ENCODE measurements around the gene PPP2R1B.

The PPP2R1B gene

DNA sequence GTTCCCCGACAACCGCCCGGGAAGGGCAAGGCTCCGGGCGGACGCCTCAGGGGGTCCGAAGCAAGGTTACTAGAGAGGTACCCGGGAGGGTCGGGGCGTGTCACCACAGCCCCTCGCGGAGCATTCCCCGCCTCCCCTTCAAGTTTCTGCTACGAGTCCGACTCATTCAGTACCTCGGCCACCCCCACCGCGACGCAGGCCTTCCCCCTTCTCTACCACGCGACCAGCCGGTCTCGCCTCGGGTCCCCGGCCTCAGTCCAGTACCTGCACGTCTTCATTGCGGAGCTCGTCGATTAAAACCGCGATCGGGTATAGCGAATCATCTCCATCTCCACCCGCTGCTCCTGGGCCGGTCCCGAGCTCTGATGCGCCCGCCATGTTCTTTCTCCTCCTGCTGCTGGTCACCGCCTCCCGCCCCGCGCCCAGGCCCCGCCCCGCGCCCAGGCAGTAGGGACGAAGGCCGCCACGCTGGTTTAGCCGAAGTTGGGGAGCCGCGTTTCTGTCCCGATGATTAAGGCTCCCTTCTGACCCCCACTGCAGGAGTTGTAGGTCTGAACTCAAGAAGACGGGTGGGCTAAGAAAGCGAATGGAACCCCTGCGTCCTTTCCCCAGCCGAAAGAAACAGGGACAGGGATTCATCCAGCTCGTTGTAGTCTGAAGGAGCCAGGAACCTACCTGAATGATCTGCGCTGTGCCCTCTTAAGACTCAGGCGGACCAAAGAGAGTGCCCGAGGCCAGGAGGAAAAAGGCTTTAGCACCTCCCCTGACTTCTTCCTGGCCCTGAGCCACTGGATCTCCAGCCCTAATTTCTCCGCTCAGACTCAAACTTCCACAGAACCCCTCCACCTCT lies at the start of gene PPP2R1B:
PPP2R1B (minus strand) TSS at position 406 of the 850 bp plus-strand sequence; CDS start at position 378, 28 bp downstream.
- Mint-ChIP-seq H3K36me3 (ENCODE audit: low read depth) (peaks cover 38% of the 10 kb centered on the region), H3K4me1 (ENCODE audit: low read depth) (peaks cover 31% of the 10 kb centered on the region), H3K27me3 (no peaks in the 10 kb centered on the region), H3K27ac (peak within 1 kb of the TSS; percentile 97), H3K4me3 (peak within 1 kb of the TSS; percentile 99), H3K9me3 (no peaks in the 10 kb centered on the region)

DNA sequence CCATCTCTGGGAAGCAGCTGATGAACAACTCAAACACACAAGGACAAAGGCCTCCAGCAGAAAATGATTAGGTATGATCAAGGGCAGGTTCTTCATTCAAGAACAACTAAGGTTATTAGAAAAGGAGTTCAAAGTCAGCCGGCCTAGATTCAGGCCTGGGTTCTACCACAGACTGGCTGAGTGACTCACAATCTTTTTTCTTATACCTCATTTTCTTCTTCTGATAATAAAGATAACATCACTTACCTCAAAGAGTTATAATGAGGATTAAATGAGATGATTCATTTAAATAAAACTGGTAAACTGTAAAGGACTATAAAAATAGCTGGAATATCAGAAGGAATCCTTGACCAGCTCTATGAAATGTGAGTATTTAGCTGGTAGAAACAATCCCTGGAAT lies 49.3 kb upstream of the PPP2R1B start:
- H3K36me3 Mint-ChIP-seq (ENCODE audit: low read depth), result peaks cover 25% of the 10 kb centered on the region
- no peaks in the 10 kb centered on the region for H3K27me3 Mint-ChIP-seq
- no peak overlapping the region for H3K27ac Mint-ChIP-seq
- H3K9me3 Mint-ChIP-seq, result no peaks in the 10 kb centered on the region
- H3K4me3 Mint-ChIP-seq, result no peak overlapping the region
- H3K4me1 Mint-ChIP-seq (ENCODE audit: low read depth), result no peaks in the 10 kb centered on the region

DNA sequence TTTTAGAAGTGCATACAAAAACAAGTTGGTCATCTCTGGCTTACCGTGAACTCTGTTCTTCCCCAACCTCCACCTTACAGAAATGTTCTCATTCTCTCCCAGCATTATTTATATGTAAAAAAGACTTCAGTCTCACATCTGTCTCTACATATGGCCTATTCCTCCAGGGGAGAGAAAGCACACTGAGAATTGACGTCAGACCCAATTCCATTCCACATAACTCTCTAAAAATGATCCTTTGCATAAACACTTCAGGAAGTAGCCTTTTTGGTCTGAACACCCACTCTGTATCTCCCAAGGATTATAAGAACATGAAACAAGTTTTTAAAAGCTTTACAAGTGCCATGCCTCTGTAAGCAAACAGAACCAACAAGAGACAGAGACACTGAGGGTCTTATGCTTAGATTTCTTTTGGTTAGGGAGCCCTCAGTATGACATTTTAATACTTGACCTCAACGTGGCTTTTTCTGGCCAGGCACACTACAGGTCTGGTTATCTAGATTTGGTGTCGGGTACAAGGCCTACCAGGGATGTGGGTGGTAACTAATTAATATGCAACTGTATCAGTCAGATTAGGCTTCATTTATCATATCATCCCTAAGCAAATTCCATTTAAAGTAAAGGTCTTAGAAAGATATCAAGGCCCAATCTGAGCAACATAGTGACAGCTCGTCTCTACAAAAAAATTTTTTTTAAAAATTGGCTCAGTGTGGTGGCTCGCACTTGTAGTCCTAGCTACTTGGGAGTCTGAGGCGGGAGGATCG lies 48.5 kb upstream of the PPP2R1B start:
- H3K9me3 Mint-ChIP-seq, result no peaks in the 10 kb centered on the region
- no peaks in the 10 kb centered on the region for H3K27me3 Mint-ChIP-seq
- H3K36me3 Mint-ChIP-seq (ENCODE audit: low read depth), result peaks cover 25% of the 10 kb centered on the region
- H3K4me1 Mint-ChIP-seq (ENCODE audit: low read depth), result no peaks in the 10 kb centered on the region
- no peak overlapping the region for H3K27ac Mint-ChIP-seq
- no peak overlapping the region for H3K4me3 Mint-ChIP-seq

- no peaks in the 10 kb centered on the region for H3K4me1 Mint-ChIP-seq (ENCODE audit: low read depth)
- H3K9me3 Mint-ChIP-seq, result no peaks in the 10 kb centered on the region
- H3K36me3 Mint-ChIP-seq (ENCODE audit: low read depth), result peaks cover 22% of the 10 kb centered on the region
- no peak overlapping the region for H3K4me3 Mint-ChIP-seq
- H3K27ac Mint-ChIP-seq, result no peak overlapping the region
- no peaks in the 10 kb centered on the region for H3K27me3 Mint-ChIP-seq
Measured at GRCh38 chr11:111814106-111814505, 47.9 kb upstream of the PPP2R1B start.

- Mint-ChIP-seq H3K4me3 (no peak overlapping the region), H3K27ac (no peak overlapping the region), H3K36me3 (ENCODE audit: low read depth) (peaks cover 31% of the 10 kb centered on the region), H3K9me3 (no peaks in the 10 kb centered on the region), H3K27me3 (no peaks in the 10 kb centered on the region), H3K4me1 (ENCODE audit: low read depth) (no peaks in the 10 kb centered on the region)
Measured at GRCh38 chr11:111812211-111812610, 46.0 kb upstream of the PPP2R1B start.

DNA sequence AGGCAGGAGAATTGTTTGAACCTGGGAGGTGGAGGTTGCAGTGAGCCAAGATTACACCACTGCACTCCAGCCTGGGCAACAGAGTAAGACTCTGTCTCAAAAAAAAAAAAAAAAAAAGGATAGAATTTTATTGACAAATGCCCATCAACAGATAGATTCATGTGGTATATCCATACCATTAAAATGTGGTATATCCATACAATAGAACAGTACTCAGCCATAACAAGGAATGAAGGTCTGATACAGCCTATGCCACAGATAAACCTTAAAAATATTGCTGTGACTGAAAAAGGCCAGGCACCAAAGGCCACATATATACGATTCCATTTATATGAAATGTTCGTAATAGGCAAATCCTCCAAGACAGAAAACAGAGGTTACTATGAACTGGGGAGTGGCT lies 45.3 kb upstream of the PPP2R1B start:
- Mint-ChIP-seq H3K27ac (no peak overlapping the region), H3K27me3 (no peaks in the 10 kb centered on the region), H3K4me1 (ENCODE audit: low read depth) (no peaks in the 10 kb centered on the region), H3K9me3 (no peaks in the 10 kb centered on the region), H3K36me3 (ENCODE audit: low read depth) (peaks cover 34% of the 10 kb centered on the region), H3K4me3 (no peak overlapping the region)

- peaks cover 50% of the 10 kb centered on the region for H3K36me3 Mint-ChIP-seq (ENCODE audit: low read depth)
- H3K9me3 Mint-ChIP-seq, result no peaks in the 10 kb centered on the region
- no peak overlapping the region for H3K27ac Mint-ChIP-seq
- no peaks in the 10 kb centered on the region for H3K4me1 Mint-ChIP-seq (ENCODE audit: low read depth)
- no peaks in the 10 kb centered on the region for H3K27me3 Mint-ChIP-seq
- no peak overlapping the region for H3K4me3 Mint-ChIP-seq
Measured at GRCh38 chr11:111808834-111809233, 42.6 kb upstream of the PPP2R1B start.

- H3K36me3 Mint-ChIP-seq (ENCODE audit: low read depth), result peaks cover 49% of the 10 kb centered on the region
- H3K4me3 Mint-ChIP-seq, result no peak overlapping the region
- H3K27me3 Mint-ChIP-seq, result no peaks in the 10 kb centered on the region
- H3K27ac Mint-ChIP-seq, result no peak overlapping the region
- H3K4me1 Mint-ChIP-seq (ENCODE audit: low read depth), result no peaks in the 10 kb centered on the region
- no peaks in the 10 kb centered on the region for H3K9me3 Mint-ChIP-seq
Measured at GRCh38 chr11:111808063-111808588, 41.9 kb upstream of the PPP2R1B start.

DNA sequence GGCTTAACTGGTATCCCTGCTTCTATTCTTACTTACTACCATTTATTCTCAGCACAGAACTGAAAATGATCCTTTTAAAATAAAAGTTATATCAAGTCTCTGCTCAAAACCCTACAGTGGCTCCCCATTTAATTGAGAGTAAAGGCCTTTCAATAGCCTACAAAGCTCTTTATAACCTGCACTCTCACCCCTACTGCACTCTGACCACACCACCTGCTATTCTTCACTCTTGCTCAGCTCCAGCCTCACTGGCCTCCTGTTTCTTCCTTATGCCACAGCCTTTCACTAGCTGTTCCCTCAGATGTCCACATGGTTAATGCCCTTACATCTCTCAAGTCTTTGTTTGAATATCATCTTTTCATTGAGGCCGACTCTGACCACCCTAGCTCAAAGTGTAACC lies 40.9 kb upstream of the PPP2R1B start:
- no peak overlapping the region for H3K4me3 Mint-ChIP-seq
- peaks cover 53% of the 10 kb centered on the region for H3K36me3 Mint-ChIP-seq (ENCODE audit: low read depth)
- H3K4me1 Mint-ChIP-seq (ENCODE audit: low read depth), result no peaks in the 10 kb centered on the region
- H3K27ac Mint-ChIP-seq, result no peak overlapping the region
- H3K9me3 Mint-ChIP-seq, result no peaks in the 10 kb centered on the region
- H3K27me3 Mint-ChIP-seq, result no peaks in the 10 kb centered on the region

DNA sequence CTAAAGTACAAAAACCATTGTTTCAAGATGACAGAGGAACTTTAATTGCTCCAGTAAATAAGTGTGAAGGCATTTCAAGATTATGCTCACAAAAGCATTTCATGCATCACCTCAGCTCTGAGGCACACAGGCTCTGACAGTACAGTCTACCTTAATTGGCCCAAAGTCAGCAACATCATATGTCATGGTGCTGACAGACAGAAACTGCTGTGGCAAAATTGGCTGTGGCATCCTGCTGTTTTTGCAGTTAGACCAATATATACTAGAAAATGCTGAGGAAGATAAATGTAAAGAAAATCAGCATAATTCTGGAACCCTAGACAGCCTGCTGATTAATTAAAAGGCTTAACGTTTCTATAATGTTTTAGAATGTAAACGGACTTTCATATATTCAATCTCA lies 34.9 kb upstream of the PPP2R1B start:
- H3K4me3 Mint-ChIP-seq, result no peak overlapping the region
- no peak overlapping the region for H3K27ac Mint-ChIP-seq
- peaks cover 7% of the 10 kb centered on the region for H3K4me1 Mint-ChIP-seq (ENCODE audit: low read depth)
- no peaks in the 10 kb centered on the region for H3K27me3 Mint-ChIP-seq
- H3K9me3 Mint-ChIP-seq, result no peaks in the 10 kb centered on the region
- H3K36me3 Mint-ChIP-seq (ENCODE audit: low read depth), result peaks cover 79% of the 10 kb centered on the region

GRCh38 chr11:111798279-111798678 lies 32.1 kb upstream of the PPP2R1B start:
- H3K27me3 Mint-ChIP-seq, result no peaks in the 10 kb centered on the region
- H3K36me3 Mint-ChIP-seq (ENCODE audit: low read depth), result peaks cover 62% of the 10 kb centered on the region
- H3K4me1 Mint-ChIP-seq (ENCODE audit: low read depth), result peaks cover 7% of the 10 kb centered on the region
- no peaks in the 10 kb centered on the region for H3K9me3 Mint-ChIP-seq
- H3K27ac Mint-ChIP-seq, result no peak overlapping the region
- no peak overlapping the region for H3K4me3 Mint-ChIP-seq

- no peak overlapping the region for H3K27ac Mint-ChIP-seq
- H3K36me3 Mint-ChIP-seq (ENCODE audit: low read depth), result peaks cover 58% of the 10 kb centered on the region
- no peaks in the 10 kb centered on the region for H3K9me3 Mint-ChIP-seq
Measured at GRCh38 chr11:111797145-111797581, 31.0 kb upstream of the PPP2R1B start.

DNA sequence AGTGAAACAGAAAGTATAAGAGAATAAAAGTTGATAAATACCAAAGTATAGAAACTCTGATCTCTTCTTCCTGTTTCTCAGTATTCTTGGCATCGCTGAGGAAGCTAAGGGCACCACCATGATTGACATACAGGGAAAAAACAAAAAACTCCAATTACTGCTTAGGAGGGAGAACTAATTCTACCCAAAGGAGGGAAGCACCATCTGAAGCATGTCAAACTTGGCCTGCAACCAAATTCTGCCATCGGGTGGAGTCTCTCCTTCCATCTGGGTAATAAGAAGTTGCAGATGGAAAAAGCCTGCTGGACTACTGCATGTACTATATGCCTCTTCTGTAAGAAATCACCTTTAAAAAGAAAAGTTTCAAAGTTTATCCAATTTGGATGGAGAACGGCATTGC lies 30.5 kb upstream of the PPP2R1B start:
- peaks cover 7% of the 10 kb centered on the region for H3K4me1 Mint-ChIP-seq (ENCODE audit: low read depth)
- H3K27ac Mint-ChIP-seq, result no peak overlapping the region
- no peaks in the 10 kb centered on the region for H3K27me3 Mint-ChIP-seq
- H3K9me3 Mint-ChIP-seq, result no peaks in the 10 kb centered on the region
- H3K36me3 Mint-ChIP-seq (ENCODE audit: low read depth), result peaks cover 56% of the 10 kb centered on the region
- no peak overlapping the region for H3K4me3 Mint-ChIP-seq

More at GRCh38 chr11:111797145-111797581, 31.0 kb upstream of the PPP2R1B start:
- Mint-ChIP-seq H3K4me3 (no peak overlapping the region), H3K27me3 (no peaks in the 10 kb centered on the region), H3K4me1 (ENCODE audit: low read depth) (peaks cover 7% of the 10 kb centered on the region)

- Mint-ChIP-seq H3K4me1 (ENCODE audit: low read depth) (peaks cover 7% of the 10 kb centered on the region), H3K4me3 (no peak overlapping the region), H3K27me3 (no peaks in the 10 kb centered on the region), H3K36me3 (ENCODE audit: low read depth) (peaks cover 48% of the 10 kb centered on the region), H3K27ac (no peak overlapping the region), H3K9me3 (no peaks in the 10 kb centered on the region)
Measured at GRCh38 chr11:111795334-111795985, 29.3 kb upstream of the PPP2R1B start.

DNA sequence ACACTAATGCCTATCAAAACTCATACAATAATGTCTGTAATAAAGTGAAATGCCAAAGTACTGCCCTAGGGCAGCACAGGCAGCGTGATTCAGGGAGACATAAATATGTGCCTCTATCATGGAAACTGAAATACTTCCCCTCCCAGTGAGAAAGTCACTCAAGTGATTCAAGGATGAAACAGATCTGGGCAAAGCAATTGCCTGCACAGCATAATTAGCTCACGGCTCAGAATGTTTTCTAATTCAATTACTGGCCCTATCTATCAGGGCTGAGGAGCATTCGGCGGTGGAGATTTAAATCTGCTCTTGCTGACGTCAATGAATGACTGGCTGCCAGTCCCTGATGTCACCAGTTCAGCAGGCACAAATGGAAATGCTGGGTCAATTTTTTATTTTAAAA lies 27.7 kb upstream of the PPP2R1B start:
- H3K4me3 Mint-ChIP-seq, result no peak overlapping the region
- peaks cover 7% of the 10 kb centered on the region for H3K4me1 Mint-ChIP-seq (ENCODE audit: low read depth)
- no peaks in the 10 kb centered on the region for H3K27me3 Mint-ChIP-seq
- H3K36me3 Mint-ChIP-seq (ENCODE audit: low read depth), result peaks cover 37% of the 10 kb centered on the region
- H3K9me3 Mint-ChIP-seq, result no peaks in the 10 kb centered on the region
- no peak overlapping the region for H3K27ac Mint-ChIP-seq
